HepG2 (cell line): ENCODE data around the gene FXYD6. TPM values are rescaled to one million over a fixed set of nuclear protein-coding genes. Genes with fewer than 3 reads are reported as not detected.

Experiments
- ELF1 ChIP-seq: sonication (generic); formaldehyde crosslinking; IDR thresholded peaks from 2 replicates; pipeline ENCODE4 v1.4.0; 2020; ENCODE audit warnings: missing genetic modification reagents
- EP300 ChIP-seq, 3 experiments: sonication (generic) in 1 of 3; formaldehyde crosslinking in 1 of 3; IDR thresholded peaks; 2 replicates each; pipeline versions ENCODE4 v1.5.1 to v1.6.1; 2011 to 2020; ENCODE audit warnings: low read depth in 2 of 3, low read length in 2 of 3, borderline replicate concordance in 1 of 3, improper control_type of control experiment in 1 of 3, mild to moderate bottlenecking in 1 of 3, missing genetic modification reagents in 1 of 3, moderate library complexity in 1 of 3
- FLYWCH1 ChIP-seq: sonication (generic); formaldehyde crosslinking; IDR thresholded peaks from 2 replicates; pipeline ENCODE4 v1.8.1; 2023; ENCODE audit warnings: mild to moderate bottlenecking, missing genetic modification reagents
- LCORL ChIP-seq, 2 experiments: fragments of 450-650 bp in 1 of 2; sonication (generic) in 1 of 2; formaldehyde crosslinking in 1 of 2; IDR thresholded peaks; 2 replicates each; pipeline versions ENCODE4 v1.5.0 to v1.6.1; 2017 to 2020; ENCODE audit warnings: antibody characterized with exemption in 1 of 2, missing genetic modification reagents in 1 of 2
- MTA1 ChIP-seq: sonication (generic); formaldehyde crosslinking; IDR thresholded peaks from 2 replicates; pipeline ENCODE4 v1.4.0; 2020; ENCODE audit warnings: missing genetic modification reagents, mild to moderate bottlenecking, borderline replicate concordance
- NONO ChIP-seq, 2 experiments: fragments of 450-650 bp in 1 of 2; sonication (generic) in 1 of 2; formaldehyde crosslinking in 1 of 2; IDR thresholded peaks in 1 of 2; conservative IDR thresholded peaks in 1 of 2; 2 replicates each; pipeline versions ENCODE4 v1.6.1 to v1.8.0; 2017 to 2022; ENCODE audit warnings: mild to moderate bottlenecking in 1 of 2, missing genetic modification reagents in 1 of 2, moderate library complexity in 1 of 2
- RFXAP ChIP-seq: sonication (generic); formaldehyde crosslinking; IDR thresholded peaks from 2 replicates; pipeline ENCODE4 v1.4.0; 2020; ENCODE audit warnings: missing genetic modification reagents, borderline replicate concordance
- SATB2 ChIP-seq: sonication (generic); formaldehyde crosslinking; IDR thresholded peaks from 2 replicates; pipeline ENCODE4 v1.5.0; 2020; ENCODE audit warnings: missing genetic modification reagents
- SSRP1 ChIP-seq: IDR thresholded peaks from 2 replicates; pipeline ENCODE4 v1.6.1; 2016; ENCODE audit warnings: control low read depth
- ZBTB7B ChIP-seq: sonication (generic); formaldehyde crosslinking; IDR thresholded peaks from 2 replicates; pipeline ENCODE4 v1.4.0; 2020; ENCODE audit warnings: missing genetic modification reagents
- ZFP36L2 ChIP-seq: sonication (generic); formaldehyde crosslinking; IDR thresholded peaks from 2 replicates; pipeline ENCODE4 v1.4.0; 2020; ENCODE audit warnings: missing genetic modification reagents
- ZFP41 ChIP-seq: sonication (generic); formaldehyde crosslinking; IDR thresholded peaks from 2 replicates; pipeline ENCODE4 v1.4.0; 2020; ENCODE audit warnings: mild to moderate bottlenecking, missing genetic modification reagents, borderline replicate concordance
- ZIK1 ChIP-seq: sonication (generic); formaldehyde crosslinking; IDR thresholded peaks from 2 replicates; pipeline ENCODE4 v1.5.0; 2020; ENCODE audit warnings: mild to moderate bottlenecking, low read depth, missing genetic modification reagents, borderline replicate concordance
- ZNF549 ChIP-seq: sonication (generic); formaldehyde crosslinking; IDR thresholded peaks from 2 replicates; pipeline ENCODE4 v1.5.0; 2020; ENCODE audit warnings: missing genetic modification reagents
- ZNF558 ChIP-seq: sonication (generic); formaldehyde crosslinking; IDR thresholded peaks from 2 replicates; pipeline ENCODE4 v1.9.0; 2022; ENCODE audit warnings: mild to moderate bottlenecking, missing genetic modification reagents, borderline replicate concordance
- ZZZ3 ChIP-seq: sonication (generic); formaldehyde crosslinking; IDR thresholded peaks from 2 replicates; pipeline ENCODE4 v1.4.0; 2020; ENCODE audit warnings: missing genetic modification reagents, mild to moderate bottlenecking, borderline replicate concordance
- polyA plus RNA-seq, 8 experiments: library from polyadenylated mRNA; depleted of rRNA in 3 of 8; stranded (reverse) in 7 of 8; unstranded in 1 of 8; fragments of >200 nt; fragmentation: Illumina TruSeq in 4 of 8; extraction: Trizol in 4 of 8; gene quantifications; 2 replicates each; pipeline versions ENCODE4 v1.2.1 to v1.2.3, GENCODE V29; 2011 to 2016; ENCODE audit warnings: low read depth in 4 of 8, missing spikeins in 1 of 8, mixed read lengths in 1 of 8; ENCODE audit not compliant: insufficient read depth in 1 of 8
- total RNA-seq, 5 experiments: library from RNA; depleted of rRNA; stranded (reverse); fragments of >200 nt; fragmentation: Illumina TruSeq; extraction: Trizol; gene quantifications; 2 replicates each; pipeline ENCODE4 v1.2.3, GENCODE V29; 2016; ENCODE audit warnings: low read depth in 1 of 5
- TF ChIP-seq, protein P1 (sequence below): sonication (generic); formaldehyde crosslinking; IDR thresholded peaks from 2 replicates; pipeline ENCODE4 v1.8.1; 2023; ENCODE audit warnings: mild to moderate bottlenecking, inconsistent platforms, moderate library complexity, missing genetic modification reagents, borderline replicate concordance
- TF ChIP-seq, protein P2 (sequence below): sonication (generic); formaldehyde crosslinking; IDR thresholded peaks from 2 replicates; pipeline ENCODE4 v1.5.1; 2020; ENCODE audit warnings: missing genetic modification reagents, mild to moderate bottlenecking, borderline replicate concordance
- TF ChIP-seq, protein P3 (sequence below): sonication (generic); formaldehyde crosslinking; conservative IDR thresholded peaks from 2 replicates; pipeline ENCODE4 v1.4.0; 2020; ENCODE audit warnings: mild to moderate bottlenecking, missing genetic modification reagents, moderate library complexity

The FXYD6 gene
- total and polyA plus RNA-seq, 2 of the 13 experiments (the other 11 are each of a cell fraction or from before 2014, with no cell fraction given): not detected

DNA sequence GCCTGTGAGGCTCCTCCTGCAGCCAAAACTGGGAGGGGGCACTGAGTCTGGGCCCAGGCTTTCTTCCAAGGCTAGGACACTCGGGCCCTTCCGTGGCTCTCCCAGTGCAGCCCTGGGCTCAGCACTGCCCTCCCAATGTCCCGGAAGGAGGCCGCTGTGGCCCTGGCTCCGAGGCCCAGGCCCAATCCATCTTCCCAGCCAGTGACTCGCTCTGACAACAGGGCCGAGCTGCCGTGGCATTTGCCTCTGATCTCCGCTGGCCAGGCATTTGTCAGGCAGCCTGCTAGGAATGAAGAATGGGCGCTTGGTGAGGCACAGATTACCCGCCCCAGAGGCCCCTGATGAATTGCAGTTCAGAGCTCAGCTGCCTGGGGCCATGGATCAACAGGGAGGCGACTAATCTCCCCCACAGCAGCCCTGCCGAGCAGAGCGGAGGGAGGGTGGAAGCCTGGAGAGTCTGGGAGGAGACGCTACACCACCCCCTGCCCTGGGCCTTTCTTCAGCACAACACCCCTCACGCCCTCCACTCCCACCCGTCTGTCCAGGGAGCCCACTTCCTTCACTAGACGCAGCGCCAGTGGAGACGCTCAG, 60.2 kb downstream of the FXYD6 start (continued):
- TF ChIP-seq RFXAP (CRISPR knock-in tag): no peak; the same call in 1 of the 2 replicates
- no peak for TF ChIP-seq ZNF558 (CRISPR knock-in tag)
- TF ChIP-seq ZFP36L2: no peak
- no peak for TF ChIP-seq EP300 (IDR thresholded peaks at IDR 0.05; ENCODE audit: low read depth in 2 of 2, low read length in 2 of 2)
- no peak for TF ChIP-seq EP300 (CRISPR knock-in tag; IDR thresholded peaks at IDR 0.05; ENCODE audit: borderline replicate concordance)
- no peak for TF ChIP-seq ELF1 (CRISPR knock-in tag)
- TF ChIP-seq, protein P1, sequence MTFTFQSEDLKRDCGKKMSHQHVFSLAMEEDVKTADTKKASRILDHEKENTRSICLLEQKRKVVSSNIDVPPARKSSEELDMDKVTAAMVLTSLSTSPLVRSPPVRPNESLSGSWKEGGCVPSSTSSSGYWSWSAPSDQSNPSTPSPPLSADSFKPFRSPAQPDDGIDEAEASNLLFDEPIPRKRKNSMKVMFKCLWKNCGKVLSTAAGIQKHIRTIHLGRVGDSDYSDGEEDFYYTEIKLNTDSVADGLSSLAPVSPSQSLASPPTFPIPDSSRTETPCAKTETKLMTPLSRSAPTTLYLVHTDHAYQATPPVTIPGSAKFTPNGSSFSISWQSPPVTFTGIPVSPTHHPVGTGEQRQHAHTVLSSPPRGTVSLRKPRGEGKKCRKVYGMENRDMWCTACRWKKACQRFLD (CRISPR knock-in tag): no peak
- no peak for TF ChIP-seq SSRP1 (CRISPR knock-in tag)
- TF ChIP-seq NONO (IDR thresholded peaks at IDR 0.05): no peak
- no peak for TF ChIP-seq NONO (CRISPR knock-in tag; conservative IDR thresholded peaks at IDR 0.05)
- no peak for TF ChIP-seq SATB2 (CRISPR knock-in tag)
- TF ChIP-seq ZZZ3 (CRISPR knock-in tag): no peak
- TF ChIP-seq, protein P2, sequence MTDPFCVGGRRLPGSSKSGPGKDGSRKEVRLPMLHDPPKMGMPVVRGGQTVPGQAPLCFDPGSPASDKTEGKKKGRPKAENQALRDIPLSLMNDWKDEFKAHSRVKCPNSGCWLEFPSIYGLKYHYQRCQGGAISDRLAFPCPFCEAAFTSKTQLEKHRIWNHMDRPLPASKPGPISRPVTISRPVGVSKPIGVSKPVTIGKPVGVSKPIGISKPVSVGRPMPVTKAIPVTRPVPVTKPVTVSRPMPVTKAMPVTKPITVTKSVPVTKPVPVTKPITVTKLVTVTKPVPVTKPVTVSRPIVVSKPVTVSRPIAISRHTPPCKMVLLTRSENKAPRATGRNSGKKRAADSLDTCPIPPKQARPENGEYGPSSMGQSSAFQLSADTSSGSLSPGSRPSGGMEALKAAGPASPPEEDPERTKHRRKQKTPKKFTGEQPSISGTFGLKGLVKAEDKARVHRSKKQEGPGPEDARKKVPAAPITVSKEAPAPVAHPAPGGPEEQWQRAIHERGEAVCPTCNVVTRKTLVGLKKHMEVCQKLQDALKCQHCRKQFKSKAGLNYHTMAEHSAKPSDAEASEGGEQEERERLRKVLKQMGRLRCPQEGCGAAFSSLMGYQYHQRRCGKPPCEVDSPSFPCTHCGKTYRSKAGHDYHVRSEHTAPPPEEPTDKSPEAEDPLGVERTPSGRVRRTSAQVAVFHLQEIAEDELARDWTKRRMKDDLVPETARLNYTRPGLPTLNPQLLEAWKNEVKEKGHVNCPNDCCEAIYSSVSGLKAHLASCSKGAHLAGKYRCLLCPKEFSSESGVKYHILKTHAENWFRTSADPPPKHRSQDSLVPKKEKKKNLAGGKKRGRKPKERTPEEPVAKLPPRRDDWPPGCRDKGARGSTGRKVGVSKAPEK: no peak
- TF ChIP-seq LCORL (IDR thresholded peaks at IDR 0.05): no peak
- peak; percentile 47; the same call in 1 of the 2 replicates for TF ChIP-seq LCORL (CRISPR knock-in tag; IDR thresholded peaks at IDR 0.05)
- TF ChIP-seq MTA1 (CRISPR knock-in tag): no peak
- no peak for TF ChIP-seq ZFP41 (CRISPR knock-in tag)
- no peak for TF ChIP-seq ZIK1 (CRISPR knock-in tag)
- TF ChIP-seq ZBTB7B (CRISPR knock-in tag): 0 out of 2 replicates have a peak, but pooled peaks have one; percentile 29
- TF ChIP-seq, protein P3, sequence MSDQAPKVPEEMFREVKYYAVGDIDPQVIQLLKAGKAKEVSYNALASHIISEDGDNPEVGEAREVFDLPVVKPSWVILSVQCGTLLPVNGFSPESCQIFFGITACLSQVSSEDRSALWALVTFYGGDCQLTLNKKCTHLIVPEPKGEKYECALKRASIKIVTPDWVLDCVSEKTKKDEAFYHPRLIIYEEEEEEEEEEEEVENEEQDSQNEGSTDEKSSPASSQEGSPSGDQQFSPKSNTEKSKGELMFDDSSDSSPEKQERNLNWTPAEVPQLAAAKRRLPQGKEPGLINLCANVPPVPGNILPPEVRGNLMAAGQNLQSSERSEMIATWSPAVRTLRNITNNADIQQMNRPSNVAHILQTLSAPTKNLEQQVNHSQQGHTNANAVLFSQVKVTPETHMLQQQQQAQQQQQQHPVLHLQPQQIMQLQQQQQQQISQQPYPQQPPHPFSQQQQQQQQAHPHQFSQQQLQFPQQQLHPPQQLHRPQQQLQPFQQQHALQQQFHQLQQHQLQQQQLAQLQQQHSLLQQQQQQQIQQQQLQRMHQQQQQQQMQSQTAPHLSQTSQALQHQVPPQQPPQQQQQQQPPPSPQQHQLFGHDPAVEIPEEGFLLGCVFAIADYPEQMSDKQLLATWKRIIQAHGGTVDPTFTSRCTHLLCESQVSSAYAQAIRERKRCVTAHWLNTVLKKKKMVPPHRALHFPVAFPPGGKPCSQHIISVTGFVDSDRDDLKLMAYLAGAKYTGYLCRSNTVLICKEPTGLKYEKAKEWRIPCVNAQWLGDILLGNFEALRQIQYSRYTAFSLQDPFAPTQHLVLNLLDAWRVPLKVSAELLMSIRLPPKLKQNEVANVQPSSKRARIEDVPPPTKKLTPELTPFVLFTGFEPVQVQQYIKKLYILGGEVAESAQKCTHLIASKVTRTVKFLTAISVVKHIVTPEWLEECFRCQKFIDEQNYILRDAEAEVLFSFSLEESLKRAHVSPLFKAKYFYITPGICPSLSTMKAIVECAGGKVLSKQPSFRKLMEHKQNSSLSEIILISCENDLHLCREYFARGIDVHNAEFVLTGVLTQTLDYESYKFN (CRISPR knock-in tag): peak; percentile 40
- no peak for TF ChIP-seq ZNF549 (CRISPR knock-in tag)
- no peak for TF ChIP-seq FLYWCH1 (CRISPR knock-in tag)
